Measurements from ENCODE around the gene ARHGEF11.

Gene ARHGEF11

GRCh38 chr1:156942576-156942975 lies 103.0 kb downstream of the ARHGEF11 start:
- Histone ChIP-seq H3K27ac (no peak overlapping the region), H3K9me3 (ENCODE audit: low read depth, low read length) (no peaks in the 10 kb centered on the region), H3K36me3 (ENCODE audit: insufficient read depth, low read length) (no peaks in the 10 kb centered on the region; the same call in 1 of the 2 replicates), H3K4me3 (no peak overlapping the region), H3K9ac (ENCODE audit: insufficient read length) (no peak overlapping the region)
- no peak for DNase-seq (ENCODE audit: low read depth, low spot score)
- TF ChIP-seq POLR2AphosphoS5 (IDR thresholded peaks at IDR 0.05; ENCODE audit: borderline replicate concordance, low read depth, low read length) (no peak), FOXP2 (optimal IDR thresholded peaks at IDR 0.05; ENCODE audit: control extremely low read depth, extremely low read length, insufficient read depth) (no peak), EZH2 (IDR thresholded peaks at IDR 0.05) (no peak)

- no peaks in the 10 kb centered on the region; the same call in 1 of the 2 replicates for H3K36me3 ChIP-seq (ENCODE audit: insufficient read depth, low read length)
Measured at GRCh38 chr1:156942176-156942575, 103.4 kb downstream of the ARHGEF11 start.

GRCh38 chr1:156941675-156942074 lies 103.9 kb downstream of the ARHGEF11 start:
- Histone ChIP-seq H3K9ac (ENCODE audit: insufficient read length) (no peak overlapping the region), H3K4me3 (no peak overlapping the region), H3K27ac (no peak overlapping the region), H3K36me3 (ENCODE audit: insufficient read depth, low read length) (no peaks in the 10 kb centered on the region; the same call in 1 of the 2 replicates), H3K9me3 (ENCODE audit: low read depth, low read length) (no peaks in the 10 kb centered on the region)
- DNase-seq (ENCODE audit: low read depth, low spot score): no peak
- TF ChIP-seq POLR2AphosphoS5 (IDR thresholded peaks at IDR 0.05; ENCODE audit: borderline replicate concordance, low read depth, low read length) (no peak), EZH2 (IDR thresholded peaks at IDR 0.05) (no peak), FOXP2 (optimal IDR thresholded peaks at IDR 0.05; ENCODE audit: control extremely low read depth, extremely low read length, insufficient read depth) (no peak)

More at GRCh38 chr1:156942176-156942575, 103.4 kb downstream of the ARHGEF11 start:
- no peak overlapping the region for H3K4me3 ChIP-seq
- H3K9me3 ChIP-seq (ENCODE audit: low read depth, low read length): no peaks in the 10 kb centered on the region
- no peak for DNase-seq (ENCODE audit: low read depth, low spot score)
- no peak overlapping the region for H3K27ac ChIP-seq
- no peak for TF ChIP-seq FOXP2 (optimal IDR thresholded peaks at IDR 0.05; ENCODE audit: control extremely low read depth, extremely low read length, insufficient read depth)
- TF ChIP-seq EZH2 (IDR thresholded peaks at IDR 0.05): no peak
- no peak for TF ChIP-seq POLR2AphosphoS5 (IDR thresholded peaks at IDR 0.05; ENCODE audit: borderline replicate concordance, low read depth, low read length)
- H3K9ac ChIP-seq (ENCODE audit: insufficient read length): no peak overlapping the region

GRCh38 chr1:156939786-156940334 lies 105.7 kb downstream of the ARHGEF11 start:
- H3K27ac ChIP-seq: no peak overlapping the region
- TF ChIP-seq EZH2 (IDR thresholded peaks at IDR 0.05) (no peak), POLR2AphosphoS5 (IDR thresholded peaks at IDR 0.05; ENCODE audit: borderline replicate concordance, low read depth, low read length) (no peak), FOXP2 (optimal IDR thresholded peaks at IDR 0.05; ENCODE audit: control extremely low read depth, extremely low read length, insufficient read depth) (no peak)
- no peaks in the 10 kb centered on the region; the same call in 1 of the 2 replicates for H3K36me3 ChIP-seq (ENCODE audit: insufficient read depth, low read length)

GRCh38 chr1:156938813-156939212 lies 106.7 kb downstream of the ARHGEF11 start:
- H3K36me3 ChIP-seq (ENCODE audit: insufficient read depth, low read length): no peaks in the 10 kb centered on the region
- no peak for DNase-seq (ENCODE audit: low read depth, low spot score)

More at GRCh38 chr1:156939786-156940334, 105.7 kb downstream of the ARHGEF11 start:
- Histone ChIP-seq H3K9me3 (ENCODE audit: low read depth, low read length) (no peaks in the 10 kb centered on the region), H3K4me3 (no peak overlapping the region), H3K9ac (ENCODE audit: insufficient read length) (no peak overlapping the region)
- DNase-seq (ENCODE audit: low read depth, low spot score): no peak

GRCh38 chr1:156937883-156938282 lies 107.7 kb downstream of the ARHGEF11 start:
- Histone ChIP-seq H3K4me3 (no peak overlapping the region), H3K9ac (ENCODE audit: insufficient read length) (no peak overlapping the region), H3K27ac (no peak overlapping the region), H3K9me3 (ENCODE audit: low read depth, low read length) (no peaks in the 10 kb centered on the region), H3K36me3 (ENCODE audit: insufficient read depth, low read length) (no peaks in the 10 kb centered on the region)
- no peak for TF ChIP-seq FOXP2 (optimal IDR thresholded peaks at IDR 0.05; ENCODE audit: control extremely low read depth, extremely low read length, insufficient read depth)
- no peak for TF ChIP-seq EZH2 (IDR thresholded peaks at IDR 0.05)
- no peak for TF ChIP-seq POLR2AphosphoS5 (IDR thresholded peaks at IDR 0.05; ENCODE audit: borderline replicate concordance, low read depth, low read length)
- no peak for DNase-seq (ENCODE audit: low read depth, low spot score)

More at GRCh38 chr1:156938813-156939212, 106.7 kb downstream of the ARHGEF11 start:
- H3K9ac ChIP-seq (ENCODE audit: insufficient read length): no peak overlapping the region
- no peaks in the 10 kb centered on the region for H3K9me3 ChIP-seq (ENCODE audit: low read depth, low read length)
- TF ChIP-seq POLR2AphosphoS5 (IDR thresholded peaks at IDR 0.05; ENCODE audit: borderline replicate concordance, low read depth, low read length) (no peak), EZH2 (IDR thresholded peaks at IDR 0.05) (no peak)
- no peak overlapping the region for H3K27ac ChIP-seq
- no peak overlapping the region for H3K4me3 ChIP-seq

- H3K9ac ChIP-seq (ENCODE audit: insufficient read length): no peak overlapping the region
- TF ChIP-seq POLR2AphosphoS5 (IDR thresholded peaks at IDR 0.05; ENCODE audit: borderline replicate concordance, low read depth, low read length) (no peak), EZH2 (IDR thresholded peaks at IDR 0.05) (no peak), FOXP2 (optimal IDR thresholded peaks at IDR 0.05; ENCODE audit: control extremely low read depth, extremely low read length, insufficient read depth) (no peak)
- H3K36me3 ChIP-seq (ENCODE audit: insufficient read depth, low read length): no peaks in the 10 kb centered on the region
Measured at GRCh38 chr1:156936721-156937220, 108.8 kb downstream of the ARHGEF11 start.

GRCh38 chr1:156936191-156936590 lies 109.4 kb downstream of the ARHGEF11 start:
- no peak for DNase-seq (ENCODE audit: low read depth, low spot score)
- no peaks in the 10 kb centered on the region for H3K36me3 ChIP-seq (ENCODE audit: insufficient read depth, low read length)
- no peaks in the 10 kb centered on the region for H3K9me3 ChIP-seq (ENCODE audit: low read depth, low read length)

More at GRCh38 chr1:156936721-156937220, 108.8 kb downstream of the ARHGEF11 start:
- no peak for DNase-seq (ENCODE audit: low read depth, low spot score)
- no peak overlapping the region for H3K27ac ChIP-seq
- H3K4me3 ChIP-seq: no peak overlapping the region
- no peaks in the 10 kb centered on the region for H3K9me3 ChIP-seq (ENCODE audit: low read depth, low read length)

More at GRCh38 chr1:156936191-156936590, 109.4 kb downstream of the ARHGEF11 start:
- Histone ChIP-seq H3K27ac (no peak overlapping the region), H3K4me3 (no peak overlapping the region), H3K9ac (ENCODE audit: insufficient read length) (no peak overlapping the region)
- TF ChIP-seq FOXP2 (optimal IDR thresholded peaks at IDR 0.05; ENCODE audit: control extremely low read depth, extremely low read length, insufficient read depth) (no peak), POLR2AphosphoS5 (IDR thresholded peaks at IDR 0.05; ENCODE audit: borderline replicate concordance, low read depth, low read length) (no peak), EZH2 (IDR thresholded peaks at IDR 0.05) (no peak)
